H9 (cell line): ENCODE data around the gene HYAL3. TPM values are rescaled to one million over a fixed set of nuclear protein-coding genes. Genes with fewer than 3 reads are reported as not detected.

Experiments used
- DNase-seq: peaks from one replicate; pipeline ENCODE4 v3.0.0-alpha.2; 2017
- H2AFZ ChIP-seq: one replicate; pipeline ENCODE4 v1.6.1; 2013; ENCODE audit warnings: mild to moderate bottlenecking, low read length, control low read depth, moderate library complexity
- H2AK5ac ChIP-seq: 2 replicates; pipeline ENCODE4 v1.6.1; 2013; ENCODE audit warnings: low read length, control low read depth, mixed read lengths; ENCODE audit not compliant: insufficient read length
- H2BK120ac ChIP-seq: one replicate; pipeline ENCODE4 v1.6.1; 2013; ENCODE audit warnings: low read depth, mild to moderate bottlenecking, low read length, control low read depth, inconsistent platforms; ENCODE audit not compliant: poor library complexity, severe bottlenecking
- H2BK12ac ChIP-seq: 2 replicates; pipeline ENCODE4 v1.6.1; 2013; ENCODE audit warnings: low read length, control low read depth, mixed read lengths, low read depth; ENCODE audit not compliant: insufficient read length
- H2BK15ac ChIP-seq: 2 replicates; pipeline ENCODE4 v1.6.1; 2013; ENCODE audit warnings: low read depth, low read length, control low read depth
- H2BK20ac ChIP-seq: one replicate; pipeline ENCODE4 v1.6.1; 2013; ENCODE audit warnings: low read depth, mild to moderate bottlenecking, low read length, control low read depth, inconsistent platforms; ENCODE audit not compliant: poor library complexity, severe bottlenecking
- H2BK5ac ChIP-seq: 2 replicates; pipeline ENCODE4 v1.6.1; 2013; ENCODE audit warnings: low read length, control low read depth, mixed read lengths; ENCODE audit not compliant: insufficient read length
- H3K14ac ChIP-seq: 2 replicates; pipeline ENCODE4 v1.6.1; 2013; ENCODE audit warnings: low read length, control low read depth; ENCODE audit not compliant: insufficient read depth
- H3K18ac ChIP-seq: 2 replicates; pipeline ENCODE4 v1.6.1; 2013; ENCODE audit warnings: low read depth, mild to moderate bottlenecking, mixed read lengths, low read length, control low read depth; ENCODE audit not compliant: insufficient read length
- H3K23ac ChIP-seq: 2 replicates; pipeline ENCODE4 v1.6.1; 2013; ENCODE audit warnings: low read length, control low read depth, mixed read lengths, low read depth; ENCODE audit not compliant: insufficient read length
- H3K23me2 ChIP-seq: 2 replicates; pipeline ENCODE4 v1.6.1; 2013; ENCODE audit warnings: low read depth, mild to moderate bottlenecking, mixed read lengths, low read length, control low read depth; ENCODE audit not compliant: insufficient read length, poor library complexity, severe bottlenecking
- H3K27ac ChIP-seq: 2 replicates; pipeline ENCODE4 v1.5.1; 2013; ENCODE audit warnings: low read length, control low read depth, mixed read lengths, low read depth; ENCODE audit not compliant: insufficient read length
- H3K27me3 ChIP-seq: 2 replicates; pipeline ENCODE4 v1.6.1; 2013; ENCODE audit warnings: low read length, control low read depth, inconsistent platforms; ENCODE audit not compliant: insufficient read depth
- H3K4ac ChIP-seq: 2 replicates; pipeline ENCODE4 v1.6.1; 2013; ENCODE audit warnings: low read depth, mild to moderate bottlenecking, control low read depth, inconsistent platforms, low read length, moderate library complexity
- H3K4me1 ChIP-seq: 2 replicates; pipeline ENCODE4 v1.6.1; 2013; ENCODE audit warnings: low read length, control low read depth, inconsistent platforms; ENCODE audit not compliant: insufficient read depth
- H3K4me2 ChIP-seq: 2 replicates; pipeline ENCODE4 v1.6.1; 2013; ENCODE audit warnings: low read length, control low read depth, mixed read lengths; ENCODE audit not compliant: insufficient read length, insufficient read depth
- H3K56ac ChIP-seq: 2 replicates; pipeline ENCODE4 v1.6.1; 2013; ENCODE audit warnings: low read depth, mild to moderate bottlenecking, mixed read lengths, low read length, control low read depth; ENCODE audit not compliant: insufficient read length
- H3K79me1 ChIP-seq: 2 replicates; pipeline ENCODE4 v1.6.1; 2013; ENCODE audit warnings: low read depth, mild to moderate bottlenecking, moderate library complexity, low read length, control low read depth, inconsistent platforms; ENCODE audit not compliant: insufficient read depth, poor library complexity, severe bottlenecking
- H3K79me2 ChIP-seq: 2 replicates; pipeline ENCODE4 v1.6.1; 2013; ENCODE audit warnings: low read length, control low read depth, inconsistent platforms; ENCODE audit not compliant: insufficient read depth
- H3K9ac ChIP-seq: 2 replicates; pipeline ENCODE4 v1.6.1; 2013; ENCODE audit warnings: low read length, control low read depth, mixed read lengths; ENCODE audit not compliant: insufficient read length; ENCODE audit errors: extremely low read depth
- H3K9me3 ChIP-seq: one replicate; pipeline ENCODE4 v1.6.1; 2013; ENCODE audit warnings: low read depth, low read length, inconsistent platforms; ENCODE audit not compliant: control insufficient read depth
- H3T11ph ChIP-seq: one replicate; pipeline ENCODE4 v1.6.1; 2013; ENCODE audit warnings: mild to moderate bottlenecking, low read length, control low read depth, inconsistent platforms
- H4K20me1 ChIP-seq: one replicate; pipeline ENCODE4 v1.6.1; 2013; ENCODE audit not compliant: control insufficient read depth, insufficient read length, insufficient read depth
- H4K5ac ChIP-seq: 2 replicates; pipeline ENCODE4 v1.6.1; 2013; ENCODE audit warnings: low read depth, mild to moderate bottlenecking, mixed read lengths, low read length, control low read depth; ENCODE audit not compliant: insufficient read length
- H4K8ac ChIP-seq: replicated peaks from 2 replicates; pipeline ENCODE4 v1.6.1; 2013; ENCODE audit warnings: low read length, control low read depth, mixed read lengths, low read depth; ENCODE audit not compliant: insufficient read length
- H4K91ac ChIP-seq: 2 replicates; pipeline ENCODE4 v1.6.1; 2013; ENCODE audit warnings: low read depth, mild to moderate bottlenecking, moderate library complexity, mixed read lengths, low read length, control low read depth; ENCODE audit not compliant: insufficient read length
- H3K27ac Mint-ChIP-seq, 3 experiments: 2 replicates in 2 of 3; 3 replicates in 1 of 3; pipeline ENCODE4 v1.8.0; 2020 to 2021; ENCODE audit warnings: mixed read lengths in 3 of 3, mild to moderate bottlenecking in 1 of 3, moderate library complexity in 1 of 3
- H3K27me3 Mint-ChIP-seq: 2 replicates; pipeline ENCODE4 v1.8.0; 2021; ENCODE audit warnings: low read depth, mild to moderate bottlenecking, moderate library complexity, mixed read lengths
- H3K36me3 Mint-ChIP-seq, 3 experiments: 2 replicates in 2 of 3; 3 replicates in 1 of 3; pipeline ENCODE4 v1.8.0; 2020 to 2021; ENCODE audit warnings: low read depth in 3 of 3, mixed read lengths in 3 of 3; ENCODE audit not compliant: insufficient read depth in 1 of 3
- H3K4me1 Mint-ChIP-seq, 2 experiments: 2 replicates each; pipeline ENCODE4 v1.8.0; 2020; ENCODE audit warnings: mixed read lengths in 2 of 2
- H3K4me3 Mint-ChIP-seq, 2 experiments: 2 replicates in 1 of 2; 3 replicates in 1 of 2; pipeline ENCODE4 v1.8.0; 2020 to 2021; ENCODE audit warnings: mild to moderate bottlenecking in 2 of 2, mixed read lengths in 2 of 2, moderate library complexity in 1 of 2
- H3K9me3 Mint-ChIP-seq, 2 experiments: 2 replicates in 1 of 2; 3 replicates in 1 of 2; pipeline ENCODE4 v1.8.0; 2020; ENCODE audit warnings: mild to moderate bottlenecking in 2 of 2, mixed read lengths in 2 of 2, moderate library complexity in 1 of 2
- WGBS: extraction: QIAGEN DNeasy Blood & Tissue Kit; methylation state at CpG from one replicate; pipeline ENCODE4 v1.1.7; 2013; ENCODE audit warnings: missing lambda C conversion rate, low lambda C conversion rate, mixed read lengths; ENCODE audit not compliant: insufficient read length; ENCODE audit errors: extremely low coverage; 5-methylcytosine and 5-hydroxymethylcytosine counted together
- total RNA-seq: library from RNA; stranded (reverse); gene quantifications from 2 replicates; pipeline ENCODE4 v1.2.1, GENCODE V29; 2021
- TF ChIP-seq, protein P1 (sequence below): fragments of 200-600 bp; sonication (generic); conservative IDR thresholded peaks from 3 replicates; pipeline ENCODE4 v1.8.0; 2021; ENCODE audit warnings: antibody characterized with exemption, mild to moderate bottlenecking

The HYAL3 gene
- total RNA-seq, 1 experiment from 2014 or later, result 3.1 TPM

DNA sequence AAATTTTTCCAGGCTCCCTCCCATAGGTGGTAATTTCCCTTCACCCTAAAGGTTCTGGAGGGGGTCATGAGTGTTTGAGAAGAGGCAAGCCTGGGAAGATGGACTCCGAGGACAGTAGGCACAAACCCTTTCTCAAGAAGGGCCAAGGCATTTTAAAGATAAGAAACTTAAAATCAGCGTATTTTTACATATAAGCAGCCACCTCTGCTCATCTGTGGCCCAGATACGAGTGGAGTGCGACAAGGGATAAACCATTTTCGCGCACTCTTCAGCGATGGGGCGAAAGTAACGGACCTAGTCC, 40.9 kb upstream of the HYAL3 start:
- Histone ChIP-seq H4K20me1 (no peaks in the 10 kb centered on the region), H2AFZ (no peak overlapping the region), H3K27ac (no peak overlapping the region), H3K23me2 (peaks cover 24% of the 10 kb centered on the region), H4K8ac (no peak overlapping the region), H3K4me1 (no peaks in the 10 kb centered on the region; the same call in 1 of the 2 replicates), H3K14ac (no peak overlapping the region), H3K27me3 (peaks cover 18% of the 10 kb centered on the region; the same call in 1 of the 2 replicates), H3T11ph (no peak overlapping the region), H3K18ac (no peak overlapping the region), H2BK20ac (no peak overlapping the region), H3K79me2 (peaks cover 5% of the 10 kb centered on the region; the same call in 1 of the 2 replicates), H2AK5ac (no peak overlapping the region), H3K9ac (no peak overlapping the region), H4K91ac (no peak overlapping the region), H4K5ac (no peak overlapping the region), H3K9me3 (no peaks in the 10 kb centered on the region), H2BK5ac (no peak overlapping the region), H3K4ac (no peak overlapping the region), H2BK15ac (no peak overlapping the region), H3K4me2 (peak overlapping the region; percentile 61), H3K79me1 (no peaks in the 10 kb centered on the region), H3K23ac (no peak overlapping the region), H2BK12ac (no peak overlapping the region), H2BK120ac (no peak overlapping the region), H3K56ac (no peak overlapping the region)
- no CpG with 5 or more reads among the region's 9 CpGs for WGBS
- H3K27ac Mint-ChIP-seq, result no peak overlapping the region
- peaks cover 24 to 36% of the 10 kb centered on the region in 2 experiments for H3K4me1 Mint-ChIP-seq
- no peaks in the 10 kb centered on the region; a peak in 1 of 5 replicates for H3K9me3 Mint-ChIP-seq
- peaks cover 64% of the 10 kb centered on the region for H3K27me3 Mint-ChIP-seq
- H3K36me3 Mint-ChIP-seq, result peaks cover 0 to 2% (median 0%) of the 10 kb centered on the region in 3 experiments; a peak in 4 of 7 replicates
- TF ChIP-seq, protein P1, sequence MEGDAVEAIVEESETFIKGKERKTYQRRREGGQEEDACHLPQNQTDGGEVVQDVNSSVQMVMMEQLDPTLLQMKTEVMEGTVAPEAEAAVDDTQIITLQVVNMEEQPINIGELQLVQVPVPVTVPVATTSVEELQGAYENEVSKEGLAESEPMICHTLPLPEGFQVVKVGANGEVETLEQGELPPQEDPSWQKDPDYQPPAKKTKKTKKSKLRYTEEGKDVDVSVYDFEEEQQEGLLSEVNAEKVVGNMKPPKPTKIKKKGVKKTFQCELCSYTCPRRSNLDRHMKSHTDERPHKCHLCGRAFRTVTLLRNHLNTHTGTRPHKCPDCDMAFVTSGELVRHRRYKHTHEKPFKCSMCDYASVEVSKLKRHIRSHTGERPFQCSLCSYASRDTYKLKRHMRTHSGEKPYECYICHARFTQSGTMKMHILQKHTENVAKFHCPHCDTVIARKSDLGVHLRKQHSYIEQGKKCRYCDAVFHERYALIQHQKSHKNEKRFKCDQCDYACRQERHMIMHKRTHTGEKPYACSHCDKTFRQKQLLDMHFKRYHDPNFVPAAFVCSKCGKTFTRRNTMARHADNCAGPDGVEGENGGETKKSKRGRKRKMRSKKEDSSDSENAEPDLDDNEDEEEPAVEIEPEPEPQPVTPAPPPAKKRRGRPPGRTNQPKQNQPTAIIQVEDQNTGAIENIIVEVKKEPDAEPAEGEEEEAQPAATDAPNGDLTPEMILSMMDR, result no peak
- DNase-seq, result no peak
- H3K4me3 Mint-ChIP-seq, result peak overlapping the region; percentile 33 to 63; a peak in 4 of 5 replicates
